H9 (cell line): ENCODE measurements around the gene FRYL. TPM values are rescaled to one million over a fixed set of nuclear protein-coding genes. Genes with fewer than 3 reads are reported as not detected.

Source experiments
- DNase-seq: peaks from one replicate; pipeline ENCODE4 v3.0.0-alpha.2; 2017
- H2AFZ ChIP-seq: one replicate; pipeline ENCODE4 v1.6.1; 2013; ENCODE audit warnings: mild to moderate bottlenecking, low read length, control low read depth, moderate library complexity
- H2AK5ac ChIP-seq: 2 replicates; pipeline ENCODE4 v1.6.1; 2013; ENCODE audit warnings: low read length, control low read depth, mixed read lengths; ENCODE audit not compliant: insufficient read length
- H2BK120ac ChIP-seq: one replicate; pipeline ENCODE4 v1.6.1; 2013; ENCODE audit warnings: low read depth, mild to moderate bottlenecking, low read length, control low read depth, inconsistent platforms; ENCODE audit not compliant: poor library complexity, severe bottlenecking
- H2BK12ac ChIP-seq: 2 replicates; pipeline ENCODE4 v1.6.1; 2013; ENCODE audit warnings: low read length, control low read depth, mixed read lengths, low read depth; ENCODE audit not compliant: insufficient read length
- H2BK15ac ChIP-seq: 2 replicates; pipeline ENCODE4 v1.6.1; 2013; ENCODE audit warnings: low read depth, low read length, control low read depth
- H2BK20ac ChIP-seq: one replicate; pipeline ENCODE4 v1.6.1; 2013; ENCODE audit warnings: low read depth, mild to moderate bottlenecking, low read length, control low read depth, inconsistent platforms; ENCODE audit not compliant: poor library complexity, severe bottlenecking
- H2BK5ac ChIP-seq: 2 replicates; pipeline ENCODE4 v1.6.1; 2013; ENCODE audit warnings: low read length, control low read depth, mixed read lengths; ENCODE audit not compliant: insufficient read length
- H3K14ac ChIP-seq: 2 replicates; pipeline ENCODE4 v1.6.1; 2013; ENCODE audit warnings: low read length, control low read depth; ENCODE audit not compliant: insufficient read depth
- H3K18ac ChIP-seq: 2 replicates; pipeline ENCODE4 v1.6.1; 2013; ENCODE audit warnings: low read depth, mild to moderate bottlenecking, mixed read lengths, low read length, control low read depth; ENCODE audit not compliant: insufficient read length
- H3K23ac ChIP-seq: 2 replicates; pipeline ENCODE4 v1.6.1; 2013; ENCODE audit warnings: low read length, control low read depth, mixed read lengths, low read depth; ENCODE audit not compliant: insufficient read length
- H3K23me2 ChIP-seq: 2 replicates; pipeline ENCODE4 v1.6.1; 2013; ENCODE audit warnings: low read depth, mild to moderate bottlenecking, mixed read lengths, low read length, control low read depth; ENCODE audit not compliant: insufficient read length, poor library complexity, severe bottlenecking
- H3K27ac ChIP-seq: 2 replicates; pipeline ENCODE4 v1.5.1; 2013; ENCODE audit warnings: low read length, control low read depth, mixed read lengths, low read depth; ENCODE audit not compliant: insufficient read length
- H3K27me3 ChIP-seq: 2 replicates; pipeline ENCODE4 v1.6.1; 2013; ENCODE audit warnings: low read length, control low read depth, inconsistent platforms; ENCODE audit not compliant: insufficient read depth
- H3K4ac ChIP-seq: 2 replicates; pipeline ENCODE4 v1.6.1; 2013; ENCODE audit warnings: low read depth, mild to moderate bottlenecking, control low read depth, inconsistent platforms, low read length, moderate library complexity
- H3K4me1 ChIP-seq: 2 replicates; pipeline ENCODE4 v1.6.1; 2013; ENCODE audit warnings: low read length, control low read depth, inconsistent platforms; ENCODE audit not compliant: insufficient read depth
- H3K4me2 ChIP-seq: 2 replicates; pipeline ENCODE4 v1.6.1; 2013; ENCODE audit warnings: low read length, control low read depth, mixed read lengths; ENCODE audit not compliant: insufficient read length, insufficient read depth
- H3K56ac ChIP-seq: 2 replicates; pipeline ENCODE4 v1.6.1; 2013; ENCODE audit warnings: low read depth, mild to moderate bottlenecking, mixed read lengths, low read length, control low read depth; ENCODE audit not compliant: insufficient read length
- H3K79me1 ChIP-seq: 2 replicates; pipeline ENCODE4 v1.6.1; 2013; ENCODE audit warnings: low read depth, mild to moderate bottlenecking, moderate library complexity, low read length, control low read depth, inconsistent platforms; ENCODE audit not compliant: insufficient read depth, poor library complexity, severe bottlenecking
- H3K79me2 ChIP-seq: 2 replicates; pipeline ENCODE4 v1.6.1; 2013; ENCODE audit warnings: low read length, control low read depth, inconsistent platforms; ENCODE audit not compliant: insufficient read depth
- H3K9ac ChIP-seq: 2 replicates; pipeline ENCODE4 v1.6.1; 2013; ENCODE audit warnings: low read length, control low read depth, mixed read lengths; ENCODE audit not compliant: insufficient read length; ENCODE audit errors: extremely low read depth
- H3K9me3 ChIP-seq: one replicate; pipeline ENCODE4 v1.6.1; 2013; ENCODE audit warnings: low read depth, low read length, inconsistent platforms; ENCODE audit not compliant: control insufficient read depth
- H3T11ph ChIP-seq: one replicate; pipeline ENCODE4 v1.6.1; 2013; ENCODE audit warnings: mild to moderate bottlenecking, low read length, control low read depth, inconsistent platforms
- H4K20me1 ChIP-seq: one replicate; pipeline ENCODE4 v1.6.1; 2013; ENCODE audit not compliant: control insufficient read depth, insufficient read length, insufficient read depth
- H4K5ac ChIP-seq: 2 replicates; pipeline ENCODE4 v1.6.1; 2013; ENCODE audit warnings: low read depth, mild to moderate bottlenecking, mixed read lengths, low read length, control low read depth; ENCODE audit not compliant: insufficient read length
- H4K8ac ChIP-seq: replicated peaks from 2 replicates; pipeline ENCODE4 v1.6.1; 2013; ENCODE audit warnings: low read length, control low read depth, mixed read lengths, low read depth; ENCODE audit not compliant: insufficient read length
- H4K91ac ChIP-seq: 2 replicates; pipeline ENCODE4 v1.6.1; 2013; ENCODE audit warnings: low read depth, mild to moderate bottlenecking, moderate library complexity, mixed read lengths, low read length, control low read depth; ENCODE audit not compliant: insufficient read length
- H3K27ac Mint-ChIP-seq, 3 experiments: 2 replicates in 2 of 3; 3 replicates in 1 of 3; pipeline ENCODE4 v1.8.0; 2020 to 2021; ENCODE audit warnings: mixed read lengths in 3 of 3, mild to moderate bottlenecking in 1 of 3, moderate library complexity in 1 of 3
- H3K27me3 Mint-ChIP-seq: 2 replicates; pipeline ENCODE4 v1.8.0; 2021; ENCODE audit warnings: low read depth, mild to moderate bottlenecking, moderate library complexity, mixed read lengths
- H3K36me3 Mint-ChIP-seq, 3 experiments: 2 replicates in 2 of 3; 3 replicates in 1 of 3; pipeline ENCODE4 v1.8.0; 2020 to 2021; ENCODE audit warnings: low read depth in 3 of 3, mixed read lengths in 3 of 3; ENCODE audit not compliant: insufficient read depth in 1 of 3
- H3K4me1 Mint-ChIP-seq, 2 experiments: 2 replicates each; pipeline ENCODE4 v1.8.0; 2020; ENCODE audit warnings: mixed read lengths in 2 of 2
- H3K4me3 Mint-ChIP-seq, 2 experiments: 2 replicates in 1 of 2; 3 replicates in 1 of 2; pipeline ENCODE4 v1.8.0; 2020 to 2021; ENCODE audit warnings: mild to moderate bottlenecking in 2 of 2, mixed read lengths in 2 of 2, moderate library complexity in 1 of 2
- H3K9me3 Mint-ChIP-seq, 2 experiments: 2 replicates in 1 of 2; 3 replicates in 1 of 2; pipeline ENCODE4 v1.8.0; 2020; ENCODE audit warnings: mild to moderate bottlenecking in 2 of 2, mixed read lengths in 2 of 2, moderate library complexity in 1 of 2
- WGBS: extraction: QIAGEN DNeasy Blood & Tissue Kit; methylation state at CpG from one replicate; pipeline ENCODE4 v1.1.7; 2013; ENCODE audit warnings: missing lambda C conversion rate, low lambda C conversion rate, mixed read lengths; ENCODE audit not compliant: insufficient read length; ENCODE audit errors: extremely low coverage; 5-methylcytosine and 5-hydroxymethylcytosine counted together
- total RNA-seq: library from RNA; stranded (reverse); gene quantifications from 2 replicates; pipeline ENCODE4 v1.2.1, GENCODE V29; 2021
- TF ChIP-seq, protein P1 (sequence below): fragments of 200-600 bp; sonication (generic); conservative IDR thresholded peaks from 3 replicates; pipeline ENCODE4 v1.8.0; 2021; ENCODE audit warnings: antibody characterized with exemption, mild to moderate bottlenecking

Gene FRYL
- total RNA-seq, 1 experiment from 2014 or later = 31.5 TPM

DNA sequence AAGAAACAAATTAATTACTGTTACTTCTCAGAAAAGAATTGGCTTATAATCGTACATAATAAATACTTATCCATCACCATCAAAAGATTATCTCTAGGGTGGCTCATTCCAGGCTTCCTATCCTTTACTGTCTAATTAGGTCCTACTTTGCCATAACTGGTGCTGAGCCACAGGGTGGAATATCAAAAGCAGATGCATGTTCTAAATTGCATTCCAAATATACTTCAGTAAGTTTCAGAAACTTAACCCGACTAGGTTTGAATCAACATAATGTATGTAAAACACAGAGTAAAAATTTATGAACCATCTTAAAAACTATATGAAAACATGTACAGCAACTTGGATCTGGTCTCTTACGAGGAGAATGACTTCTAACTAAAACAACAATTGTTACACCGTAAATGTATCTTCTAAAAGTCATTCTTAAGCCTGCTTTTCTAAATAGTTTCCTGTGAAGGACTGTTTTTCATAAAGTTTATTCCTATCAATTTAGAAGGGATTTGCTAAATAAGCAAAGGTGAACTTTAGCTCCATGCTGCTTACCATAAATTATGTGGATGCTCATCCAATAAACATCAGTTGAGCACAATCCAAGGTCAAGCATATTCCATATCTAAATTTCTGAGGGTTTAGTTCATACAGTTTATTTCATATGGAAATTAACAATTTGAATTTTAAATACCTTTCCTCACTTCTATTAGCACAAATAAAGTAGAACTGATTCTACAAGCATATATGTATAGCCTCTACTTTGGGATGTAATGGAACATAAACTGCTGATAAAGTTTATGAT lies 276.6 kb downstream of the FRYL start:
- Histone ChIP-seq H3K4me2 (no peak overlapping the region), H3K27ac (no peak overlapping the region), H2BK20ac (no peak overlapping the region), H3K4me1 (no peaks in the 10 kb centered on the region; the same call in 1 of the 2 replicates), H3K23me2 (no peaks in the 10 kb centered on the region), H2AFZ (no peak overlapping the region), H3K14ac (no peak overlapping the region), H3K79me1 (no peaks in the 10 kb centered on the region), H3K18ac (no peak overlapping the region), H4K20me1 (no peaks in the 10 kb centered on the region), H3K4ac (no peak overlapping the region), H4K5ac (no peak overlapping the region), H3K9me3 (no peaks in the 10 kb centered on the region), H2BK12ac (no peak overlapping the region), H2AK5ac (no peak overlapping the region), H4K91ac (no peak overlapping the region), H3K79me2 (no peaks in the 10 kb centered on the region), H2BK120ac (no peak overlapping the region), H2BK15ac (no peak overlapping the region), H3K9ac (no peak overlapping the region), H3T11ph (no peak overlapping the region), H3K27me3 (no peaks in the 10 kb centered on the region), H4K8ac (no peak overlapping the region), H3K23ac (no peak overlapping the region), H3K56ac (no peak overlapping the region), H2BK5ac (no peak overlapping the region)
- Mint-ChIP-seq H3K4me1 (peaks cover 5 to 8% of the 10 kb centered on the region in 2 experiments), H3K4me3 (no peak overlapping the region), H3K9me3 (no peaks in the 10 kb centered on the region), H3K27me3 (no peaks in the 10 kb centered on the region), H3K36me3 (peaks cover 7 to 28% (median 28%) of the 10 kb centered on the region in 3 experiments; a peak in 6 of 7 replicates), H3K27ac (no peak overlapping the region)
- no peak for DNase-seq
- WGBS = no CpG with 5 or more reads among the region's 4 CpGs
- TF ChIP-seq, protein P1, sequence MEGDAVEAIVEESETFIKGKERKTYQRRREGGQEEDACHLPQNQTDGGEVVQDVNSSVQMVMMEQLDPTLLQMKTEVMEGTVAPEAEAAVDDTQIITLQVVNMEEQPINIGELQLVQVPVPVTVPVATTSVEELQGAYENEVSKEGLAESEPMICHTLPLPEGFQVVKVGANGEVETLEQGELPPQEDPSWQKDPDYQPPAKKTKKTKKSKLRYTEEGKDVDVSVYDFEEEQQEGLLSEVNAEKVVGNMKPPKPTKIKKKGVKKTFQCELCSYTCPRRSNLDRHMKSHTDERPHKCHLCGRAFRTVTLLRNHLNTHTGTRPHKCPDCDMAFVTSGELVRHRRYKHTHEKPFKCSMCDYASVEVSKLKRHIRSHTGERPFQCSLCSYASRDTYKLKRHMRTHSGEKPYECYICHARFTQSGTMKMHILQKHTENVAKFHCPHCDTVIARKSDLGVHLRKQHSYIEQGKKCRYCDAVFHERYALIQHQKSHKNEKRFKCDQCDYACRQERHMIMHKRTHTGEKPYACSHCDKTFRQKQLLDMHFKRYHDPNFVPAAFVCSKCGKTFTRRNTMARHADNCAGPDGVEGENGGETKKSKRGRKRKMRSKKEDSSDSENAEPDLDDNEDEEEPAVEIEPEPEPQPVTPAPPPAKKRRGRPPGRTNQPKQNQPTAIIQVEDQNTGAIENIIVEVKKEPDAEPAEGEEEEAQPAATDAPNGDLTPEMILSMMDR = no peak
